Kidney (tissue), 14 donors: ENCODE results near the gene TMEM245. TPM values are rescaled to one million over a fixed set of nuclear protein-coding genes. Genes with fewer than 3 reads are reported as not detected.
"Not testable (repeated sequence)": the region's sequence is repeated elsewhere in the genome, so short reads cannot be mapped to it uniquely, and the experiment has no call there.

Experiments
- DNase-seq, 5 donors: peaks; one replicate each; pipeline ENCODE4 v3.0.0-alpha.2; 2013 to 2020
- FAIRE-seq: peaks from 2 replicates; lab custom pipeline; 2012; peaks lifted over from hg19 to GRCh38; lab: Jason Lieb, UNC
- H3K27ac ChIP-seq, 2 donors: one replicate each; pipeline ENCODE4 v1.7.0; 2013; ENCODE audit warnings: low read depth in 2 of 2, low read length in 2 of 2, inconsistent platforms in 1 of 2
- H3K27me3 ChIP-seq: one replicate; pipeline ENCODE4 v1.7.1; 2013; ENCODE audit warnings: low read length, inconsistent platforms; ENCODE audit not compliant: control insufficient read depth, insufficient read depth
- H3K36me3 ChIP-seq, 3 donors: one replicate each; pipeline versions ENCODE4 v1.7.0 to v1.7.1; 2013; ENCODE audit warnings: low read length in 3 of 3, control low read depth in 1 of 3, inconsistent platforms in 1 of 3; ENCODE audit not compliant: insufficient read depth in 3 of 3, control insufficient read depth in 2 of 3
- H3K4me1 ChIP-seq, 3 donors: one replicate each; pipeline versions ENCODE4 v1.7.0 to v1.7.1; 2013; ENCODE audit warnings: low read length in 3 of 3, inconsistent platforms in 1 of 3, low read depth in 1 of 3; ENCODE audit not compliant: control insufficient read depth in 2 of 3, insufficient read depth in 2 of 3
- H3K4me3 ChIP-seq, 3 donors: one replicate each; pipeline versions ENCODE4 v1.7.0 to v1.8.1; 2013; ENCODE audit warnings: low read length in 3 of 3, control low read depth in 1 of 3, inconsistent platforms in 1 of 3
- H3K9ac ChIP-seq, 3 donors: one replicate each; pipeline versions ENCODE4 v1.7.0 to v1.7.1; 2013; ENCODE audit warnings: low read length in 3 of 3, control low read depth in 1 of 3, inconsistent platforms in 1 of 3
- H3K9me3 ChIP-seq, 3 donors: one replicate each; pipeline versions ENCODE4 v1.7.0 to v1.7.1; 2013; ENCODE audit warnings: low read length in 3 of 3, control low read depth in 1 of 3, inconsistent platforms in 1 of 3; ENCODE audit not compliant: control insufficient read depth in 2 of 3, insufficient read depth in 1 of 3
- CTCF ChIP-seq: IDR thresholded peaks from 3 replicates; pipeline ENCODE4 v1.5.1; 2012; ENCODE audit warnings: mild to moderate bottlenecking, moderate library complexity, borderline replicate concordance; ENCODE audit not compliant: insufficient read depth; ENCODE audit errors: extremely low read depth
- intact Hi-C: fragments of 100-400 bp; cut with DNase I; formaldehyde crosslinking; loops from one replicate; pipeline ENCODE4 v1.11.1; 2022
- polyA plus RNA-seq: library from polyadenylated mRNA; stranded (reverse); fragments of 350-450 nt; fragmentation: Illumina TruSeq; extraction: RNeasy Lipid Tissue Mini Kit (QIAGEN cat#74804); gene quantifications from one replicate; pipeline ENCODE4 v1.2.3, GENCODE V29; 2014; ENCODE audit warnings: low read depth, low replicate concordance; ENCODE audit not compliant: insufficient read depth
- total RNA-seq: library from RNA; stranded (reverse); fragmentation: NEBNext Ultra II Directional; extraction: Animal tissue kit (Norgen Biotek cat#: 25700); gene quantifications from one replicate; pipeline ENCODE4 v1.2.1, GENCODE V29; 2021
- donor health status: control.
- donor health status: control.
- donor health status: control.
- donor health status: control.
- donor health status: control.
- donor health status: DM: yes; HTN: yes; CAD: no.
- donor health status: Normal renal cell carcinoma (clear cell type).

Gene TMEM245
- total and polyA plus RNA-seq, 2 donors from 2014 or later = 23.5 to 69.5 TPM

DNA sequence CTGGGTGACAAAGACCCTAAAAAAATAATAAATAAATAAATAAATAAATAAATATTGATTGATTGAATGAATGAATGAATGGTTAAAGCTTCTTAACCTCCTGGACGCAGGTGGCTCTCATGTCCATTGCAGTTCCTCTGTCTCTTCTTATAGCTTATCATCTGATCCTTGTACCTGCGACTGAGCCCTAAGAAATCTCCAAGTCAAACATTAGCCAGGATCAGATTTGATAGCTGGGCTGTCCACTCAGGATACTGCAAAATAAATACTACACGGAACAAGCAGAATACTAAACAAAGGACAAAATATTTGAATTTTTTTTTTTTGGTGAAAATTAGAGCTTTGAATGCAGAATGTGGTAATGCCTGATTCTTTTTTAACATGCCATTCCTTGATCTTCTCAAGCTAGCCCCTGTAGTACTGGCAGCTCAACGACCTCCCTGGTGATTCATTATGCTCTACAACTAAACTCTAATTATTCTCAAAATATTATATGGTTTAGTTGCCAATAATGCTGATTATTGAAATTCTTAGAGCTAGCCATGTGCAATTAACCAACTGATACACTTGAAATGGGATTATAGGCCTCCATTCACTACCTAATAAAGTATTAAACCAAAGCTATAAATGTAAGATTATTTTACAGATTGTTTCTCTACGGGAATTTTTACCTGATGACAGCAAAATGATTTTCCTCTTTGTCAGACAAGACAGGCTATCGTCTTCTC lies 9.9 kb upstream of the TMEM245 start:
- H3K4me3 ChIP-seq = no peak overlapping the region
- no peaks in the 10 kb centered on the region for H3K27me3 ChIP-seq
- no peaks in the 10 kb centered on the region for H3K36me3 ChIP-seq
- H3K27ac ChIP-seq = no peak overlapping the region
- intact Hi-C loops = no loop called here
- no peak overlapping the region for H3K9ac ChIP-seq
- no peak for TF ChIP-seq CTCF
- no peaks in the 10 kb centered on the region for H3K9me3 ChIP-seq
- FAIRE-seq = no peak
- DNase-seq = no peak
- no peaks in the 10 kb centered on the region for H3K4me1 ChIP-seq

DNA sequence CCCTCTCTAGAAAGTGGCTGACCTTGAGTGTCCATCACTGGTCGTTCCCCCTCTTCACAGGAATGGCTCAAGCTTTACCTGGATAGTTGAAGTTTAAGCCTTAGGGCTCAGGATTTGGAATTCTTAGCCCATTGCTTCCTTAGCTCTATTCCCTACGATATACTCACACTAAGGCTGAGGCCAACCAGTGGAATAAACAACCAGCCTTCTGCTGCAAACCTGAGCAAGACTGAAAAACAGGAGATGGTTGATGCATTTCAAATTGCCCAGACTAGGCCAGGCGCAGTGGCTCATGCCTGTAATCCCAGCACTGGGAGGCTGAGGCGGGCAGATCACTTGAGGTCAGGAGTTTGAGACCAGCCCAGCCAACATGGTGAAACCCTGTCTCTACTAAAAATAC lies 6.9 kb upstream of the TMEM245 start:
- H3K27ac ChIP-seq, H3K27me3 ChIP-seq, DNase-seq, H3K9me3 ChIP-seq, H3K9ac ChIP-seq, H3K4me1 ChIP-seq, H3K36me3 ChIP-seq, FAIRE-seq, intact Hi-C loops, H3K4me3 ChIP-seq: not testable (repeated sequence)

DNA sequence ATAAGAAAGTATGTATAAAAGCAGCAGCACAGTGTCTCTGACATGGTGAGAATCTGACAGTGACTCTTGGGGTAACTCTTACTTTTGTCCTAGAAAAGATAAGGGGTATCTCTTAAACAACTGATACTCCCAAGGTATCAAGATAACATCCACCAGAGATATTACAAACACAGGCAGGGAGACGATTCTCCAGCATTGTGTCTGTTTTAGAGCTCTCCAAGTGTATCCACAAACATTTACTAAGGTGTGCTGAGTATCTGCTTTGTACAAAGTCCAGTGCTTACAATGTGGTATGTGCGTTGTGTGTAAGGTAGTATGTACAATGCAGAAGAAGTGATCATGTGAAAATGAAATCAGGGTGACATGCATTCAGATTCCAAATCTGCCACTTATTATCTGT lies 4.4 kb upstream of the TMEM245 start:
- no peaks in the 10 kb centered on the region for H3K27me3 ChIP-seq
- no peaks in the 10 kb centered on the region for H3K36me3 ChIP-seq
- no peak for DNase-seq
- intact Hi-C loops = no loop called here
- H3K4me3 ChIP-seq = no peak overlapping the region
- no peak for TF ChIP-seq CTCF
- no peaks in the 10 kb centered on the region for H3K9me3 ChIP-seq
- no peak overlapping the region for H3K27ac ChIP-seq
- FAIRE-seq = no peak
- no peaks in the 10 kb centered on the region for H3K4me1 ChIP-seq
- no peak overlapping the region for H3K9ac ChIP-seq

- intact Hi-C loops = no loop called here
- Histone ChIP-seq H3K4me3 (no peak overlapping the region), H3K36me3 (no peaks in the 10 kb centered on the region), H3K27me3 (no peaks in the 10 kb centered on the region), H3K9me3 (no peaks in the 10 kb centered on the region), H3K9ac (no peak overlapping the region), H3K27ac (no peak overlapping the region), H3K4me1 (peaks cover 0 to 6% (median 0%) of the 10 kb centered on the region in 3 donors)
- no peak for DNase-seq
- FAIRE-seq = no peak
- no peak for TF ChIP-seq CTCF
These were observed 3.2 kb upstream of the TMEM245 start for GRCh38 chr9:109122726-109123621.
